Measurements from ENCODE around the gene FRG2. TPM values are rescaled to one million over a fixed set of nuclear protein-coding genes. Genes with fewer than 3 reads are reported as not detected.
"Not testable (repeated sequence)": the region's sequence is repeated elsewhere in the genome, so short reads cannot be mapped to it uniquely, and the experiment has no call there.

The FRG2 gene
- polyA plus RNA-seq, 1 donor (not counting 4 experiments of a cell fraction or from before 2014, with no cell fraction given), result not detected

- Histone ChIP-seq H4K20me1 (ENCODE audit: control insufficient read depth, extremely low read depth, insufficient read depth, low read length) (no peaks in the 10 kb centered on the region), H3K9me3 (ENCODE audit: control insufficient read depth, low read depth, low read length) (no peaks in the 10 kb centered on the region), H2AFZ (ENCODE audit: control insufficient read depth, low read length) (no peak overlapping the region), H3K9me1 (ENCODE audit: control insufficient read depth, extremely low read depth, insufficient read depth, low read length) (no peaks in the 10 kb centered on the region), H3K36me3 (ENCODE audit: control insufficient read depth in 2 of 2, extremely low read depth in 1 of 2, insufficient read depth in 2 of 2, low read length in 2 of 2) (no peaks in the 10 kb centered on the region), H3K79me2 (ENCODE audit: control insufficient read depth, insufficient read depth, low read length) (no peaks in the 10 kb centered on the region), H3K27ac (ENCODE audit: control insufficient read depth, insufficient read depth, low read length) (no peak overlapping the region), H3K9ac (ENCODE audit: control insufficient read depth, extremely low read depth, insufficient read depth, low read length) (no peak overlapping the region), H3K4me1 (ENCODE audit: control insufficient read depth, extremely low read depth, insufficient read depth, low read length) (no peaks in the 10 kb centered on the region), H3K27me3 (ENCODE audit: control insufficient read depth, extremely low read depth, insufficient read depth, low read length) (no peaks in the 10 kb centered on the region), H3K4me3 (ENCODE audit: control insufficient read depth in 2 of 3, extremely low read depth in 1 of 3, insufficient read depth in 2 of 3, low read depth in 1 of 3, low read length in 3 of 3) (no peak overlapping the region), H3K4me2 (ENCODE audit: control insufficient read depth, extremely low read depth, insufficient read depth, low read depth, low read length) (no peak overlapping the region)
- TF ChIP-seq CTCF (optimal IDR thresholded peaks at IDR 0.05 in 1 of 3, IDR thresholded peaks at IDR 0.05 in 1 of 3, conservative IDR thresholded peaks at IDR 0.05 in 1 of 3; ENCODE audit: extremely low read depth in 1 of 3, insufficient read depth in 2 of 3, low read length in 3 of 3) (no peak), EZH2 (IDR thresholded peaks at IDR 0.05; ENCODE audit: low read length) (no peak)
- FAIRE-seq (no peak), DNase-seq (ENCODE audit: low read depth, low spot score) (no peak)
- dilution Hi-C loops (cut with MboI; ENCODE audit: extremely low pct_ligation_motif_present, low sequenced_read_pairs), result no loop called here
Observed at GRCh38 chr4:189988877-189989431, 38.1 kb downstream of the FRG2 start.

- H4K20me1 ChIP-seq (ENCODE audit: control insufficient read depth, extremely low read depth, insufficient read depth, low read length); H3K9me3 ChIP-seq (ENCODE audit: control insufficient read depth, low read depth, low read length); FAIRE-seq; H3K36me3 ChIP-seq (ENCODE audit: control insufficient read depth in 2 of 2, extremely low read depth in 1 of 2, insufficient read depth in 2 of 2, low read length in 2 of 2); H3K27ac ChIP-seq (ENCODE audit: control insufficient read depth, insufficient read depth, low read length); DNase-seq (ENCODE audit: low read depth, low spot score); H3K4me3 ChIP-seq (ENCODE audit: control insufficient read depth in 2 of 3, extremely low read depth in 1 of 3, insufficient read depth in 2 of 3, low read depth in 1 of 3, low read length in 3 of 3); H3K27me3 ChIP-seq (ENCODE audit: control insufficient read depth, extremely low read depth, insufficient read depth, low read length); H3K9ac ChIP-seq (ENCODE audit: control insufficient read depth, extremely low read depth, insufficient read depth, low read length); H2AFZ ChIP-seq (ENCODE audit: control insufficient read depth, low read length); H3K79me2 ChIP-seq (ENCODE audit: control insufficient read depth, insufficient read depth, low read length); H3K4me2 ChIP-seq (ENCODE audit: control insufficient read depth, extremely low read depth, insufficient read depth, low read depth, low read length); H3K9me1 ChIP-seq (ENCODE audit: control insufficient read depth, extremely low read depth, insufficient read depth, low read length); dilution Hi-C loops (cut with MboI; ENCODE audit: extremely low pct_ligation_motif_present, low sequenced_read_pairs); H3K4me1 ChIP-seq (ENCODE audit: control insufficient read depth, extremely low read depth, insufficient read depth, low read length): not testable (repeated sequence)
Observed at GRCh38 chr4:189985651-189986243, 41.3 kb downstream of the FRG2 start.

GRCh38 chr4:189984661-189985060 is 42.4 kb downstream of the FRG2 start:
- H4K20me1 ChIP-seq (ENCODE audit: control insufficient read depth, extremely low read depth, insufficient read depth, low read length); H3K27me3 ChIP-seq (ENCODE audit: control insufficient read depth, extremely low read depth, insufficient read depth, low read length); H3K79me2 ChIP-seq (ENCODE audit: control insufficient read depth, insufficient read depth, low read length); dilution Hi-C loops (cut with MboI; ENCODE audit: extremely low pct_ligation_motif_present, low sequenced_read_pairs); H3K36me3 ChIP-seq (ENCODE audit: control insufficient read depth in 2 of 2, extremely low read depth in 1 of 2, insufficient read depth in 2 of 2, low read length in 2 of 2); H3K9me3 ChIP-seq (ENCODE audit: control insufficient read depth, low read depth, low read length); H3K27ac ChIP-seq (ENCODE audit: control insufficient read depth, insufficient read depth, low read length); H3K4me3 ChIP-seq (ENCODE audit: control insufficient read depth in 2 of 3, extremely low read depth in 1 of 3, insufficient read depth in 2 of 3, low read depth in 1 of 3, low read length in 3 of 3); H3K4me2 ChIP-seq (ENCODE audit: control insufficient read depth, extremely low read depth, insufficient read depth, low read depth, low read length); H3K4me1 ChIP-seq (ENCODE audit: control insufficient read depth, extremely low read depth, insufficient read depth, low read length); H3K9ac ChIP-seq (ENCODE audit: control insufficient read depth, extremely low read depth, insufficient read depth, low read length); FAIRE-seq; H2AFZ ChIP-seq (ENCODE audit: control insufficient read depth, low read length); H3K9me1 ChIP-seq (ENCODE audit: control insufficient read depth, extremely low read depth, insufficient read depth, low read length); DNase-seq (ENCODE audit: low read depth, low spot score): not testable (repeated sequence)

- FAIRE-seq; dilution Hi-C loops (cut with MboI; ENCODE audit: extremely low pct_ligation_motif_present, low sequenced_read_pairs); H3K36me3 ChIP-seq (ENCODE audit: control insufficient read depth in 2 of 2, extremely low read depth in 1 of 2, insufficient read depth in 2 of 2, low read length in 2 of 2): not testable (repeated sequence)
Observed at GRCh38 chr4:189983916-189984526, 43.0 kb downstream of the FRG2 start.

More at GRCh38 chr4:189983916-189984526, 43.0 kb downstream of the FRG2 start:
- H2AFZ ChIP-seq (ENCODE audit: control insufficient read depth, low read length); H3K9me1 ChIP-seq (ENCODE audit: control insufficient read depth, extremely low read depth, insufficient read depth, low read length); H3K4me1 ChIP-seq (ENCODE audit: control insufficient read depth, extremely low read depth, insufficient read depth, low read length); H3K9me3 ChIP-seq (ENCODE audit: control insufficient read depth, low read depth, low read length); H3K79me2 ChIP-seq (ENCODE audit: control insufficient read depth, insufficient read depth, low read length); DNase-seq (ENCODE audit: low read depth, low spot score); H3K27ac ChIP-seq (ENCODE audit: control insufficient read depth, insufficient read depth, low read length); H3K9ac ChIP-seq (ENCODE audit: control insufficient read depth, extremely low read depth, insufficient read depth, low read length); H3K4me3 ChIP-seq (ENCODE audit: control insufficient read depth in 2 of 3, extremely low read depth in 1 of 3, insufficient read depth in 2 of 3, low read depth in 1 of 3, low read length in 3 of 3); H4K20me1 ChIP-seq (ENCODE audit: control insufficient read depth, extremely low read depth, insufficient read depth, low read length); H3K27me3 ChIP-seq (ENCODE audit: control insufficient read depth, extremely low read depth, insufficient read depth, low read length); H3K4me2 ChIP-seq (ENCODE audit: control insufficient read depth, extremely low read depth, insufficient read depth, low read depth, low read length): not testable (repeated sequence)
